Hepatocyte (in vitro differentiated cells): ENCODE data around the gene JADE1. TPM values are rescaled to one million over a fixed set of nuclear protein-coding genes. Genes with fewer than 3 reads are reported as not detected.

Source experiments
- DNase-seq: peaks from one replicate; pipeline ENCODE4 v3.0.0-alpha.2; 2016; ENCODE audit warnings: low spot score
- H2AFZ ChIP-seq: fragments of 200-600 bp; sonication (generic); 2 replicates; pipeline ENCODE4 v1.6.0; 2016; ENCODE audit warnings: antibody characterized with exemption, mild to moderate bottlenecking
- H3K27ac ChIP-seq: fragments of 200-600 bp; sonication (generic); 2 replicates; pipeline ENCODE4 v1.5.1; 2016; ENCODE audit warnings: mild to moderate bottlenecking
- H3K27me3 ChIP-seq: fragments of 200-600 bp; sonication (generic); 2 replicates; pipeline ENCODE4 v1.6.1; 2016
- H3K36me3 ChIP-seq: fragments of 200-600 bp; sonication (generic); replicated peaks from 2 replicates; pipeline ENCODE4 v1.5.1; 2016; ENCODE audit warnings: low read depth; ENCODE audit not compliant: insufficient read depth
- H3K4me1 ChIP-seq: fragments of 200-600 bp; sonication (generic); 2 replicates; pipeline ENCODE4 v1.5.1; 2016; ENCODE audit warnings: mild to moderate bottlenecking, moderate library complexity; ENCODE audit not compliant: insufficient read depth
- H3K4me2 ChIP-seq: fragments of 200-600 bp; sonication (generic); 2 replicates; pipeline ENCODE4 v1.6.0; 2016
- H3K4me3 ChIP-seq: fragments of 200-600 bp; sonication (generic); 2 replicates; pipeline ENCODE4 v1.5.1; 2016; ENCODE audit warnings: mild to moderate bottlenecking
- H3K79me2 ChIP-seq: fragments of 200-600 bp; sonication (generic); 2 replicates; pipeline ENCODE4 v1.6.0; 2017; ENCODE audit warnings: mild to moderate bottlenecking
- H3K9me2 ChIP-seq: fragments of 200-600 bp; sonication (generic); replicated peaks from 2 replicates; pipeline ENCODE4 v1.6.0; 2017; ENCODE audit warnings: mild to moderate bottlenecking; ENCODE audit not compliant: insufficient read depth
- H3K9me3 ChIP-seq: fragments of 200-600 bp; sonication (generic); 2 replicates; pipeline ENCODE4 v1.5.1; 2016; ENCODE audit warnings: low read depth, mild to moderate bottlenecking
- H4K20me1 ChIP-seq: fragments of 200-600 bp; sonication (generic); 2 replicates; pipeline ENCODE4 v1.6.0; 2016; ENCODE audit warnings: mild to moderate bottlenecking; ENCODE audit not compliant: insufficient read depth, poor library complexity, severe bottlenecking
- EZH2 ChIP-seq: fragments of 200-600 bp; sonication (generic); IDR thresholded peaks from 2 replicates; pipeline ENCODE4 v1.6.1; 2016; ENCODE audit warnings: antibody characterized with exemption, mild to moderate bottlenecking, borderline replicate concordance
- EZH2phosphoT487 ChIP-seq: fragments of 200-600 bp; sonication (generic); IDR thresholded peaks from one replicate; pipeline ENCODE4 v1.6.1; 2018; ENCODE audit warnings: antibody characterized with exemption, mild to moderate bottlenecking, low read depth, moderate library complexity; ENCODE audit not compliant: unreplicated experiment, severe bottlenecking
- WGBS: methylation state at CpG from one replicate; pipeline ENCODE4 v1.1.6; 2016; ENCODE audit warnings: low lambda C conversion rate; ENCODE audit errors: missing lambda C conversion rate; 5-methylcytosine and 5-hydroxymethylcytosine counted together
- polyA plus RNA-seq: library from polyadenylated mRNA; unstranded; fragments of >200 nt; fragmentation: Nextera tagmentation; extraction: Ambion mirVana; gene quantifications from 2 replicates; pipeline ENCODE4 v1.2.1, GENCODE V29; 2016
- total RNA-seq: library from RNA; depleted of rRNA; stranded (reverse); fragments of >200 nt; gene quantifications from 2 replicates; pipeline ENCODE4 v1.2.3, GENCODE V29; 2014
- TF ChIP-seq, protein P1 (sequence below): fragments of 200-600 bp; sonication (generic); IDR thresholded peaks from 2 replicates; pipeline ENCODE4 v1.5.1; 2016; ENCODE audit warnings: antibody characterized with exemption, mild to moderate bottlenecking; ENCODE audit not compliant: poor library complexity

Gene JADE1
- total and polyA plus RNA-seq, 2 experiments from 2014 or later, result 21.0 to 27.7 TPM

DNA sequence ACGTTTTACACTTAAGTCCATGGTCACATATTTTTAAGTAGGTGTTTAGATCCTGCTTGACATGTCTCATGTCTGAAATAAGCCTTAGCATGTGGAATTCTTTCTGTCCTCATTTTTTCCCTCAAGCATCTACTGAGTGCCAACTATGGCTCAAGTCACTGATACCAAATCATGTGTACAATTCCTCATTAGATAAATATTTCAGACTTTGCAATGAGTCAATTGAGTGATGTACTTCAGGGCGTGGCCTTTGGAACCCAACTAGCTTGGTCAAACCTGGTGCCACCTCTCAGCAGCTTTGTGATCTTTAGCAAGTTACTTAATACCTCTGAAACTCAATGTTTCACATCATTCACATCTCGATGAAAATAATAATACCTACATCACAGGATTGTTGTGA, 12.6 kb upstream of the JADE1 start:
- WGBS, result 94% methylated on average over 3 of the region's 3 CpGs
- no peak overlapping the region for H3K4me2 ChIP-seq
- H3K4me1 ChIP-seq, result peaks cover 6% of the 10 kb centered on the region
- DNase-seq, result no peak
- no peaks in the 10 kb centered on the region for H3K27me3 ChIP-seq
- no peaks in the 10 kb centered on the region for H3K9me2 ChIP-seq
- no peaks in the 10 kb centered on the region for H4K20me1 ChIP-seq
- TF ChIP-seq, protein P1, sequence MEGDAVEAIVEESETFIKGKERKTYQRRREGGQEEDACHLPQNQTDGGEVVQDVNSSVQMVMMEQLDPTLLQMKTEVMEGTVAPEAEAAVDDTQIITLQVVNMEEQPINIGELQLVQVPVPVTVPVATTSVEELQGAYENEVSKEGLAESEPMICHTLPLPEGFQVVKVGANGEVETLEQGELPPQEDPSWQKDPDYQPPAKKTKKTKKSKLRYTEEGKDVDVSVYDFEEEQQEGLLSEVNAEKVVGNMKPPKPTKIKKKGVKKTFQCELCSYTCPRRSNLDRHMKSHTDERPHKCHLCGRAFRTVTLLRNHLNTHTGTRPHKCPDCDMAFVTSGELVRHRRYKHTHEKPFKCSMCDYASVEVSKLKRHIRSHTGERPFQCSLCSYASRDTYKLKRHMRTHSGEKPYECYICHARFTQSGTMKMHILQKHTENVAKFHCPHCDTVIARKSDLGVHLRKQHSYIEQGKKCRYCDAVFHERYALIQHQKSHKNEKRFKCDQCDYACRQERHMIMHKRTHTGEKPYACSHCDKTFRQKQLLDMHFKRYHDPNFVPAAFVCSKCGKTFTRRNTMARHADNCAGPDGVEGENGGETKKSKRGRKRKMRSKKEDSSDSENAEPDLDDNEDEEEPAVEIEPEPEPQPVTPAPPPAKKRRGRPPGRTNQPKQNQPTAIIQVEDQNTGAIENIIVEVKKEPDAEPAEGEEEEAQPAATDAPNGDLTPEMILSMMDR, result no peak
- TF ChIP-seq EZH2phosphoT487 (no peak), EZH2 (no peak)
- no peaks in the 10 kb centered on the region for H3K79me2 ChIP-seq
- H3K9me3 ChIP-seq, result no peaks in the 10 kb centered on the region
- no peak overlapping the region for H3K27ac ChIP-seq
- no peaks in the 10 kb centered on the region for H3K36me3 ChIP-seq
- no peak overlapping the region for H2AFZ ChIP-seq
- H3K4me3 ChIP-seq, result no peak overlapping the region

DNA sequence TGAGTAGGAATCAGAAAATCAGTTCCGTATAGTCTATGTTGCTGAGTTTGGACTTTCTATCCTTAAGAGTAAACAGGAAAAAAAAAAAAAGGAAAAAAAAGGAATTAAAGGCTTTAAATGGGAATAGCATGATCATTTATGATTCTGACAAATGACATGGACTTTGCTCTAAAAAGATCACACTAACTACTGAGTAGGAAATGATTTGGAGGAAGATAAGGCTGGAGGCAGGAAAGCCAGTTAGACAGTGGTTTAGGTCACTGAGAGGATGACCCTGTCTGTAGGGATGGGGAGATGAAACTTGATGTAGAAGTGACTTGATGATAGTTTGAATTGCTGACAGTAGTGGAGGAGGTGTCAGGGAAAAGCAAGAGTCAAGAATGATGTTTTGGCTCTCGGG, 9.2 kb upstream of the JADE1 start:
- H3K4me1 ChIP-seq, result peaks cover 3% of the 10 kb centered on the region
- no peaks in the 10 kb centered on the region for H3K27me3 ChIP-seq
- 72% methylated on average over 2 of the region's 2 CpGs for WGBS
- peak overlapping the region; percentile 88 for H3K27ac ChIP-seq
- no peaks in the 10 kb centered on the region for H3K9me2 ChIP-seq
- no peak overlapping the region for H3K4me3 ChIP-seq
- H3K4me2 ChIP-seq, result no peak overlapping the region
- peak; percentile 35 for DNase-seq
- no peaks in the 10 kb centered on the region for H4K20me1 ChIP-seq
- TF ChIP-seq EZH2phosphoT487, result no peak
- TF ChIP-seq EZH2, result no peak
- TF ChIP-seq, protein P1, result no peak
- no peaks in the 10 kb centered on the region for H3K36me3 ChIP-seq
- no peak overlapping the region for H2AFZ ChIP-seq
- no peaks in the 10 kb centered on the region for H3K79me2 ChIP-seq
- no peaks in the 10 kb centered on the region for H3K9me3 ChIP-seq

GRCh38 chr4:128800701-128801284, 8.7 kb upstream of the JADE1 start:
- Histone ChIP-seq H3K9me2 (no peaks in the 10 kb centered on the region), H3K4me2 (no peak overlapping the region), H3K4me3 (no peak overlapping the region), H3K36me3 (no peaks in the 10 kb centered on the region), H3K9me3 (no peaks in the 10 kb centered on the region), H3K4me1 (peaks cover 3% of the 10 kb centered on the region), H4K20me1 (no peaks in the 10 kb centered on the region), H2AFZ (no peak overlapping the region), H3K79me2 (no peaks in the 10 kb centered on the region), H3K27ac (peak overlapping the region; percentile 88), H3K27me3 (no peaks in the 10 kb centered on the region)
- DNase-seq, result no peak
- no peak for TF ChIP-seq EZH2phosphoT487
- no peak for TF ChIP-seq EZH2
- TF ChIP-seq, protein P1, result no peak
- 68% methylated on average over 3 of the region's 3 CpGs for WGBS
